SK-N-SH treated with all-trans-retinoic acid at 6 μM for 48 hours (cell line): Measurements from ENCODE around the gene LMO7.

Experiments
- ARNTL ChIP-seq: fragments of 450-650 bp; formaldehyde crosslinking; IDR thresholded peaks from 2 replicates; pipeline ENCODE4 v1.5.0; 2020; ENCODE audit warnings: low read depth, mild to moderate bottlenecking, moderate library complexity, borderline replicate concordance
- CSRNP3 ChIP-seq: fragments of 250-450 bp; sonication (Bioruptor Pico); IDR thresholded peaks from 2 replicates; pipeline ENCODE4 v1.5.1; 2021; ENCODE audit warnings: mild to moderate bottlenecking, moderate library complexity
- PATZ1 ChIP-seq: fragments of 250-450 bp; sonication (Bioruptor Pico); IDR thresholded peaks from 2 replicates; pipeline ENCODE4 v1.8.0; 2020; ENCODE audit warnings: mild to moderate bottlenecking, moderate library complexity, borderline replicate concordance
- RARB ChIP-seq: fragments of 250-450 bp; sonication (Bioruptor Pico); IDR thresholded peaks from 2 replicates; pipeline ENCODE4 v1.8.0; 2021; ENCODE audit warnings: mild to moderate bottlenecking, moderate library complexity
- TCF4 ChIP-seq: fragments of 250-450 bp; sonication (Bioruptor Pico); IDR thresholded peaks from 2 replicates; pipeline ENCODE4 v1.8.0; 2021; ENCODE audit warnings: mild to moderate bottlenecking, moderate library complexity, borderline replicate concordance
- TOX ChIP-seq: fragments of 250-450 bp; sonication (Bioruptor Pico); IDR thresholded peaks from 2 replicates; pipeline ENCODE4 v1.8.0; 2021; ENCODE audit warnings: mild to moderate bottlenecking, moderate library complexity, borderline replicate concordance
- TSHZ2 ChIP-seq: fragments of 250-450 bp; sonication (Bioruptor Pico); IDR thresholded peaks from 2 replicates; pipeline ENCODE4 v1.5.0; 2020; ENCODE audit warnings: mild to moderate bottlenecking, moderate library complexity
- ZC3H10 ChIP-seq: fragments of 250-450 bp; sonication (Bioruptor Pico); IDR thresholded peaks from 2 replicates; pipeline ENCODE4 v1.5.1; 2021; ENCODE audit warnings: mild to moderate bottlenecking, moderate library complexity
- ZFP3 ChIP-seq: fragments of 250-450 bp; sonication (Bioruptor Pico); IDR thresholded peaks from 2 replicates; pipeline ENCODE4 v1.5.0; 2020; ENCODE audit warnings: mild to moderate bottlenecking, moderate library complexity
- ZFP30 ChIP-seq: fragments of 450-650 bp; formaldehyde crosslinking; IDR thresholded peaks from 2 replicates; pipeline ENCODE4 v1.5.0; 2022; ENCODE audit warnings: mild to moderate bottlenecking, moderate library complexity
- ZNF8 ChIP-seq: fragments of 450-650 bp; formaldehyde crosslinking; IDR thresholded peaks from 2 replicates; pipeline ENCODE4 v1.5.0; 2020; ENCODE audit warnings: mild to moderate bottlenecking, moderate library complexity

- no peak for TF ChIP-seq RARB (CRISPR knock-in tag)
- no peak for TF ChIP-seq ZFP30 (CRISPR knock-in tag)
- TF ChIP-seq PATZ1 (CRISPR knock-in tag): no peak
- TF ChIP-seq TCF4 (CRISPR knock-in tag): no peak
- no peak for TF ChIP-seq TSHZ2 (CRISPR knock-in tag)
- no peak for TF ChIP-seq ZFP3 (CRISPR knock-in tag)
- no peak for TF ChIP-seq ZNF8
- no peak for TF ChIP-seq ZC3H10 (CRISPR knock-in tag)
- TF ChIP-seq TOX: no peak
- no peak for TF ChIP-seq ARNTL (CRISPR knock-in tag)
- TF ChIP-seq CSRNP3 (CRISPR knock-in tag): no peak
Observed at GRCh38 chr13:75682326-75682725, 46.2 kb downstream of the LMO7 start.
